GM08714 (cell line): Measurements from ENCODE around the gene OVAAL.

ENCODE experiments used
- H3K4me3 ChIP-seq: fragments of 200-500 bp; sonication (Bioruptor generic); 2 replicates; pipeline ENCODE4 v1.5.1; 2014; ENCODE audit warnings: mild to moderate bottlenecking, low read length, inconsistent platforms
- ZNF274 ChIP-seq: IDR thresholded peaks from 2 replicates; pipeline ENCODE4 v1.6.1; 2012; ENCODE audit warnings: mild to moderate bottlenecking, low read depth, low read length

OVAAL gene

DNA sequence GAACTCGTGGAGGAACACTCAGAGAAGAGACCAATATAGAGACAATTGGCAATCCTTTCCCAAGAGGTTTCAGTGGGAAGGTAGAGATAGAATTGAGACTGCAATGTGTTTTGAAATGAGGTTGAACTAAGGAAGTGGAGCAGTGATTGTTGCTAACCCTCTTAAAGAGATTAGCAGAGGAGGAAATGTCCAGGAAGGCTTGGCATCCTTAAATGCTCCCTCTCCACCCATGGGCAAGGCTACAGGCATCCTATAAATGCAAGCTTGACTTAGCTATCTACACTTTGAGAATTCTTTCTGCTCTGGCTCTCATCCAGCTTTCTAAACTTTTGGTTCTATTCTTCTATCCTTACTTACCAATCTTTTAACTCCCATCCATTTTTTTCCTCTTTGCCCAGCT lies 42.7 kb downstream of the OVAAL start:
- no peak overlapping the region for H3K4me3 ChIP-seq
- no peak for TF ChIP-seq ZNF274

DNA sequence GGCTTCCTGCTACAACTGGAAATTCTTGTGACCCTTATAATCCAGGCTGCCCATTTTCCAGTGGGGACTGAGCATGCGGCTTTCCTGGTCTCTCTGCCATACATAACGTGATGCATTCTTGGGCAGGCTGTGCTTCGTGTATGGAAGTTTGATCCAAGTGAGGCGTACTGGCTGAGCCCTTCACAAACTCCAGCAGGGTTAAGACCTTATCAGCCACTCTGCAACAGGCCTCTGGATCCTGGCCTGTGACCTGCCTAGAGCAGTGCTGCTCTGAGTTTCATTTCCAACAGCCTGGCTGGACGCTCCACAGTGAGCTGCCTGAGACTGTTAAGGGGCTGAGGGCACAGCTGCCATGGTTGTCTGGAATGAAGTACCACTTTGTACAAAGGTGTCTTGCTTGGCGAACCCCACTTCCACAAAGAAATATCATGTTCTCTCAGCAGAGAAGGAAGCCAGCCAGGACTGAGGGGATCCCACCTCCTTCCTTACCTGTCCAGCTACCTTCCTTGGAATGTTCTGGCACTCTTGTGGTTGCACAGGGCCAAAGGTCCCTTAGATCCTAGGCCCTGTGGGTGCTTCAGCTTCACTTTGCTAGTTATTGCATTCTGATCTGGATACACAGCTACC lies 44.6 kb downstream of the OVAAL start:
- H3K4me3 ChIP-seq: no peak overlapping the region
- TF ChIP-seq ZNF274: no peak

DNA sequence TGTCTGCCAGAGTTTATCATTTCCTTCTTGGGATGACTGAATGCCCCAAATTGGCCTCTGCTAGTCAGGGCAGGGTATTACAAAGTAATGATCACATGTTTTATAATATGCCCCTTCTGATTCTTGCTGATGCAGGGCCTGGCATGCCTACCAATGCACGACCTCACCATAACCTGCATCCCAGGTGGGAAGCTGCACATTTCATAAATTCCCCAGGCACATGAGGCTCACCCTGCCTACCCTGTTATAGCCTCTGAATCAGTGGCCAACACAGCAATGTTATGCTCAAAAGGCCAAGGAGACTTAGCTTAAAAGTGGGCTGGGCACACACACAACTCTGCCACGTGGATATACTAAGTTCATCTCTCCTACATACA lies 45.1 kb downstream of the OVAAL start:
- no peak overlapping the region for H3K4me3 ChIP-seq
- TF ChIP-seq ZNF274: no peak

DNA sequence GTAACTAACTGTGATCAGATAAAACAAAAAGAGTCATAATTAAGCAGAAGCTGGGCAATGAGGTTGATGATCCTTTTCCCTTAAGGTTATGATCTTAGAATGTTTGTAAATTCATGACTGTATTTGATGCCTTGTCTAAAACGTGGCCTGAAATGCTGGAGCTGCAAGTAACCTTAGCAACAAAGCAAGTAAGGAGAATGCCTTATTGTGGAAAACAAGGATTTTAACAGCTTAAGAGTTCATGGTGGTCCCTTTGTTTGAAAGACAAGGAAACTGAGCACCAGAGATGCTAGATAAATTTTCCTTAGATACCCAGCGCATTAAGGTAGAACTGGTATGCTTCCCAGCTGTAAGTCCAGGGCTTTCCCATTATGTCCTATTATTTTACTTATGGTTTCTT lies 47.4 kb downstream of the OVAAL start:
- H3K4me3 ChIP-seq: no peak overlapping the region
- no peak for TF ChIP-seq ZNF274

DNA sequence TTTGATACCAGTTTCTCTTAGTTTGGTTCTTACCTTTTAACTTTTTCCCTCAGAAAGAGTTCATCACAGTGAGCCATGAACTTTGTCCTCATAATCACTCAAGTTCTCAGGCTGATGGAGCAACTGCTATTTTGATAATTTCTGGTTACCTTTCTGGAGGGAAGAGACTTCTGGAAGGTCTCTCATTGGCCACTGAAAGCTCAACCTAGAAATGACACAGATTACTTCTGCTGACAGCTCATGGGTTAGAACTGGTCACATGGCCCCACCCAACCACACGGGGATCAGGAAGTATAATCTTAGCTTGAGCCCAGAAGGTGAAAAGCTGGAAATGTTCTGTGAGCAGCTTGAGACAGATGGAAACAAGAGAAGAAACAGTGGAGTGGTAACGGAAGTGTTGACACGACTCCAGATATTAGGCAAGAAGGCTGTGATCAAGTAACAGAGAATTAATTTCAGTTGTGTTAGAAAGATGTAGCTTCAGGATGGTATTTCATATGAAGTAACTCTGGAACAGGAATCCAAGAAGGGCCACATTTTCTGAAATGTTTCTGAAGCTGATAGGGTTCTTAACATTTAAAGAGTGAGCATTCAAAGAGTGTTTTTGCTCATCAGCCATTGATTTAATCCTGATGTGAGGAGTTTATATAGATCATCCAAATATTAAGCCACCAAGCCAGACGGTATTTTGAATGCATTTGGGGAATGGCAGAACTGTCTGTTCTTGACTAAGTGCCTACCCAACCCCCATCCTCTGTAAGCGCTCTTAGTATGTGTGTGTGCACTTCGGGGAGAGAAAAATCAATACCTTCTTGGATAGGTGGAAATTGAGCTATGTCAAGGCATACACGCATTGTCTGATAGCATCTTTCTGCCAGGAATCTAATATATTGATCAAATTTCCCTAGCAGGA lies 51.1 kb downstream of the OVAAL start:
- no peak overlapping the region for H3K4me3 ChIP-seq
- no peak for TF ChIP-seq ZNF274

DNA sequence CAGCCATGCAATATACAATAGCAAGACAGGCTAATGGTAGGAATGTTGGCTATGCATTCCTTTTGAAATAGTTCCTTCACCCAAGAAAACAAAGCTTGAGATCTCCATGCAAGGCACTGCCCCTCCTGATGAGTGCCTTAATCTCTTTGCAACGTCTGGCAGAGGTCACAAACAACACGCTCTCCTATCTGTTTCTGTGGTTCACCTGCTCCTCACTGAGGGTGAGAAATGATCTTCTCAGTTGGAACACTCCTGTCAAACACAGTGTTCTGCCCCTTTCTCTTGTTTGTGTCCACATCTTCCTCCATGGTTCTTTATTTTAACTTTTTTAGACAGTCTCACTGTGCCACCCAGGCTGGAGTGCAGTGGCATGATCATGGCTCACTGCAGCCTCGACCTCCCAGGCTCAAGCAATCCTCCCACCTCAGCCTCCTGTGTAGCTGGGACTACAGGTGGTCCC lies 51.8 kb downstream of the OVAAL start:
- no peak for TF ChIP-seq ZNF274
- no peak overlapping the region for H3K4me3 ChIP-seq

DNA sequence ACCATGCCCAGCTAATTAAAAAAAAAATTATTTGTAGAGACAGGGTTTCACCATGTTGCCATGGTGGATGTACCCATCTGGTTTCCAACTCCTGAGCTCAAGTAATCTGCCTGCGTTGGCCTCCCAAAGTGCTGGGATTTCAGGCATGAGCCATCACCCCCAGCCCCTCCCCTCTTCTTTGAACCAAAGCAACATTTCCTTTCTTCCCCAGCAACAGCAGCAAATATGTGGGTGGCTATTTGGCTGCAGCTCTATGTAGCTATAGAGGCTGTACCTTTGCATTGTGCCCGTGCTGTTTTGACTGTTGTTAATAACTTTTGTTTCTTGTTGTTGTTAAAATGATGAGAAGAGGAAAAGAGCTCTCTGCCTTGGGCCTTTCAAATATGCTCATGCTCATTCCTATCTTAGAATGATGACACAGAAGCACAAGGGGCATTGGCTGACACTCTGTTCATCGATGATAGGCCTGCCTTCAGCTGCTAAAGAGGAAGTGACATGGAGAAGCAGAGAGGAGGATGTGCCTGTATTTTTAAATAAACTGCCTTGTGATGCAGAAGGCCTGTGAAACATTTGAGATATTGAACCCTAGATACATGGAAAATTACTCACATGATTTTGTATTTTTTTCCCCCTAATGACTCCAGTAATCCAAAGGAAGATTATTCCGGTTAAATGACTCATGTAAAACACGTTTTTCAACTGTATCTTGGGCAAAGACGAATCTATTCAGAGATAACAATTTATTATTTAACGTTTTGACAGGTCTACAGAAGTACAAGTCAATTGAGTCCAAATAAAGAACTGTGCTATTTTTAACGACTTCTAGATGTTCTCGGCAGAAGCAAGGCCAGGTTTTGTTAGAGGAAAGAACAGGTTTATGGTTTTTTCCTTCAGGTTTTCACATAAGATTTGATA lies 52.5 kb downstream of the OVAAL start:
- no peak overlapping the region for H3K4me3 ChIP-seq
- no peak for TF ChIP-seq ZNF274

DNA sequence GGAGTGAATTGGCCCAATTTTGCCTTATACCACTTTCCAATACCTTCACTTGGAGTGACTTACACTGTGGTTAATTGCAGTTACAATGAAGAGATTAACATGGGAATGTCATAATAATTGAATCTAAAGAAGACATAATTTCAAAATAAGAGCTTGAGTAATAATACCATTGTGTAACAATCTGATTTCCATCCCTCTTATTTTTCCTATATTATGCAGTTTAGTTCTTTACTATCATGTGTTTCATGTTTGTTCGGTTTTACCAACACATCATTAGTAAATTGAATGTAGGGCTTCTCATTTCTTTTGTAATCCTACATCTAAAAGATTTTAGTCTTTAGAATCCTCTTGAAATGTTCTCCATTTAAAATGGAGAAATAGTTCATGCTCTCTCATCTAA lies 53.9 kb downstream of the OVAAL start:
- H3K4me3 ChIP-seq: no peak overlapping the region
- TF ChIP-seq ZNF274: no peak

DNA sequence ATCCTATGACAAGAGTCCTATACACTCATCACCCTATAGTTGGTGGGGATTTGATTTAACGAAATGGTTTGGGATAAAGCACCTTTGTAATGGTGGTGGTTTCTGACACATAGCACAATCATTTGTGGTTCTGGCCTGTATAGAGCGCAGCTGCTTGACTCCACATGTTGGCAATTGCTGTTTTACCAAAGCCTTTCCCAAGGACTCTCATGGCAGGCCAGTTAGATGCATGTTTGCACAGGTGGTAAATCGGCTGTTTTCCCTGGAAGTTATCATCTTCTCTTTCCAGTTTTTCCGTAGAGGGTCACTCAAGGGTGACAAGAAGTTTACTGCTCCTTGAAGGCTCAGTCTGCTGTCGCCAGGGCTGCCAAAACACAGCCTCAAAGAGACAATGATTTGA lies 56.0 kb downstream of the OVAAL start:
- H3K4me3 ChIP-seq: no peak overlapping the region
- no peak for TF ChIP-seq ZNF274

DNA sequence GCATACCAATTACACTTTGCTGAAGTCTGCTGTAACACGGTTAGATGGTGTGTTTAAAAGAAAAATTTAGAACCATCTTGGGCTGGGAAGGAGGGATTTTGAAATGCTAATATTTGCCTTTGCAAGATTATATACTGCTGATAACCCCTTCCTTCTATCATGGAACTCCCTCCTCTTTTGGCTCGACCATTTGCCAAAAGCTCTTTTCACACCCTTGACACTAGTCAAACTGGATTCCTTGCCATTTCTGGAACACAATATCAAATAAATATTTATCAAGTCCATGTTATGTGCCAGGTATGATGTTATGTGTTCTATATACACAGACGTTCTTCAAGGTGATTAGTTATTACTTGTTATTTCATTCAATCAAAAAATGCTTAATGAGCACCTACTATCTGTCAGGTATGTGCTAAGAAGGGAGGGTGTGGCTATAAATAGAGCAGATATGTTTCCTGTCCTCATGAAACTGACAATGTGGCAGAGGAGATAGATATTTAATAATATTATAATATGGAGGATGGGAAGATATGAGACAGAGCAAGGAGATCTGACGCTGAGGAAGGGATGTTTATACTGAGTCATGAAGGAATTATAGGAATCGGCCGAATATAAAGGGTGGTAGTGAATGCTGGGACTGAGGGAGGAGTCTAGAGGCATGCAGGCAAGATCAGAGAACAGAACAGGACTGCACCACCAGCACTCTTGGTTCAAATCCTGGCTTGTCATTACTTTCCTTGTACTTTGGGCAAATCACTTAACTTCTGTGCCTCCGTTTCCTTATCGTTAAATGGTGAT lies 56.9 kb downstream of the OVAAL start:
- no peak overlapping the region for H3K4me3 ChIP-seq
- no peak for TF ChIP-seq ZNF274
